ENCODE results near the gene KANK4.

DNA sequence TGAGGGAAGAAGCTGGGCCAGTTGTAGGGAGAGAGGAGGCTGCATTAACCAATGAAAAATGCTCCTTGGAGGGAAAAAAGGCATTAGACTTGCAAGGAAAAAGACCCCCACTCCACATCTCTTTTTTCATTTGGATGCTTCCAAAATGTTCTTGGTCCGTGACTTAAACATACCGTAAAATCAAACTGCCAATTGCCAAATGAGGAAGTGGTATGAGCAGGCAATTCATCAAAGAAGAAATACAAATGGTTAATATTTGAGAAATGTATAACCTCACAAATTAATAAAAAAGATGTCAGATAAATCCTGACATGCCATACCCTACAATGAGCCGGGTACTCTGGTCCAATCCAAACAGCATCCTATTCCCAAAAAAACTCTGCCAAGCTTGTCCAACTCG, 30.6 kb downstream of the KANK4 start:
- TF ChIP-seq CTCF (IDR thresholded peaks at IDR 0.05) (no peak), POLR2A (IDR thresholded peaks at IDR 0.05) (no peak)
